GM12878 (cell line): ENCODE data around the gene FARS2. TPM values are rescaled to one million over a fixed set of nuclear protein-coding genes. Genes with fewer than 3 reads are reported as not detected.

ENCODE experiments used
- ASH2L ChIP-seq: fragments of 300-600, 200-600 bp; sonication (generic); IDR thresholded peaks from 2 replicates; pipeline ENCODE4 v1.6.1; 2017; ENCODE audit warnings: low read depth, mild to moderate bottlenecking, borderline replicate concordance
- BRCA1 ChIP-seq: IDR thresholded peaks from 2 replicates; pipeline ENCODE4 v1.6.1; 2011; ENCODE audit warnings: low read depth, low read length, improper control_type of control experiment
- CBFB ChIP-seq: IDR thresholded peaks from 2 replicates; pipeline ENCODE4 v1.6.1; 2016; ENCODE audit warnings: antibody characterized with exemption, low read depth
- CEBPZ ChIP-seq: fragments of 150-350 bp; IDR thresholded peaks from 2 replicates; pipeline ENCODE4 v1.6.1; 2016; ENCODE audit warnings: low read depth, low read length
- CHD2 ChIP-seq: IDR thresholded peaks from 2 replicates; pipeline ENCODE4 v1.6.1; 2011; ENCODE audit warnings: low read depth, low read length, improper control_type of control experiment, borderline replicate concordance
- CREM ChIP-seq: IDR thresholded peaks from 2 replicates; pipeline ENCODE4 v1.6.1; 2014; ENCODE audit warnings: antibody characterized with exemption, low read depth
- CUX1 ChIP-seq: IDR thresholded peaks from 2 replicates; pipeline ENCODE4 v1.6.1; 2012; ENCODE audit warnings: improper control_type of control experiment, low read depth, low read length; ENCODE audit not compliant: insufficient replicate concordance
- FOXK2 ChIP-seq: fragments of 450-650 bp; IDR thresholded peaks from 2 replicates; pipeline ENCODE4 v1.6.1; 2017; ENCODE audit warnings: mild to moderate bottlenecking, moderate library complexity
- HDAC6 ChIP-seq: fragments of 200-600 bp; sonication (generic); IDR thresholded peaks from one replicate; pipeline ENCODE4 v1.8.0; 2017; ENCODE audit warnings: antibody characterized with exemption; ENCODE audit not compliant: unreplicated experiment
- HDGF ChIP-seq: fragments of 450-650 bp; IDR thresholded peaks from 2 replicates; pipeline ENCODE4 v1.6.1; 2016; ENCODE audit warnings: antibody characterized with exemption
- MAX ChIP-seq: IDR thresholded peaks from 2 replicates; pipeline ENCODE4 v1.6.1; 2012; ENCODE audit warnings: low read depth, low read length, improper control_type of control experiment
- NFIC ChIP-seq: IDR thresholded peaks from 2 replicates; pipeline ENCODE4 v1.6.1; 2012; ENCODE audit warnings: low read depth, mild to moderate bottlenecking, inconsistent platforms, low read length, moderate library complexity
- NFXL1 ChIP-seq: fragments of 450-650 bp; IDR thresholded peaks from 2 replicates; pipeline ENCODE4 v1.6.1; 2017; ENCODE audit warnings: antibody characterized with exemption, mild to moderate bottlenecking, borderline replicate concordance
- NRF1 ChIP-seq: conservative IDR thresholded peaks from 2 replicates; pipeline ENCODE4 v1.6.1; 2011; ENCODE audit warnings: mild to moderate bottlenecking, low read depth, low read length, improper control_type of control experiment
- PAX8 ChIP-seq: fragments of 450-650 bp; IDR thresholded peaks from 2 replicates; pipeline ENCODE4 v1.6.1; 2017; ENCODE audit warnings: mild to moderate bottlenecking, moderate library complexity
- PBX3 ChIP-seq: IDR thresholded peaks from 2 replicates; pipeline ENCODE4 v1.6.1; 2011; ENCODE audit warnings: mild to moderate bottlenecking, low read depth, low read length, moderate library complexity; ENCODE audit not compliant: insufficient replicate concordance
- POU2F2 ChIP-seq: IDR thresholded peaks from 3 replicates; pipeline ENCODE4 v1.6.1; 2011; ENCODE audit warnings: low read depth, mild to moderate bottlenecking, low read length, borderline replicate concordance
- RUNX3 ChIP-seq: IDR thresholded peaks from 2 replicates; pipeline ENCODE4 v1.6.1; 2012; ENCODE audit warnings: low read length, inconsistent platforms
- SMARCA5 ChIP-seq: fragments of 450-650 bp; IDR thresholded peaks from 2 replicates; pipeline ENCODE4 v1.6.1; 2017; ENCODE audit warnings: mild to moderate bottlenecking
- STAT1 ChIP-seq: fragments of 450-650 bp; conservative IDR thresholded peaks from 2 replicates; pipeline ENCODE4 v1.6.1; 2014; ENCODE audit warnings: antibody characterized with exemption, mild to moderate bottlenecking
- SUZ12 ChIP-seq: fragments of 200-600 bp; sonication (generic); IDR thresholded peaks from one replicate; pipeline ENCODE4 v1.6.1; 2018; ENCODE audit warnings: antibody characterized with exemption, mild to moderate bottlenecking; ENCODE audit not compliant: unreplicated experiment
- USF2 ChIP-seq: IDR thresholded peaks from 2 replicates; pipeline ENCODE4 v1.6.1; 2011; ENCODE audit warnings: low read depth, low read length, improper control_type of control experiment, borderline replicate concordance
- polyA plus RNA-seq, 11 experiments: library from polyadenylated mRNA; depleted of rRNA in 4 of 11; unstranded in 6 of 11; stranded (reverse) in 5 of 11; fragments of >200 nt; fragmentation: Nextera tagmentation in 4 of 11; fragmentation: Illumina TruSeq in 1 of 11; extraction: Ambion mirVana in 4 of 11; extraction: Trizol in 1 of 11; gene quantifications; 1 replicate in 1 of 11; 2 replicates in 10 of 11; pipeline versions ENCODE4 v1.2.1 to v1.2.3, GENCODE V29; 2011 to 2016; ENCODE audit warnings: inconsistent platforms in 2 of 11, missing spikeins in 2 of 11, low read depth in 1 of 11
- total RNA-seq, 4 experiments: library from RNA; depleted of rRNA in 3 of 4; stranded (reverse); fragments of >200 nt in 3 of 4; fragmentation: Illumina TruSeq in 1 of 4; extraction: Trizol in 1 of 4; gene quantifications; 2 replicates each; pipeline versions ENCODE4 v1.2.1 to v1.2.3, GENCODE V29; 2013 to 2021

The FARS2 gene
- total and polyA plus RNA-seq, 10 of the 15 experiments (the other 5 are each of a cell fraction or from before 2014, with no cell fraction given): 16.8 to 46.7 (median 25.6) TPM

GRCh38 chr6:5567352-5567751, 306.0 kb downstream of the FARS2 start (continued):
- no peak for TF ChIP-seq SMARCA5
- peak; percentile 96 for TF ChIP-seq CBFB
- no peak for TF ChIP-seq PBX3
- peak; percentile 99 for TF ChIP-seq RUNX3
- TF ChIP-seq HDAC6: no peak
- TF ChIP-seq CHD2: no peak
- no peak for TF ChIP-seq ASH2L
- peak; percentile 80 for TF ChIP-seq NFIC
- 0 out of 3 replicates have a peak, but pooled peaks have one; percentile 51 for TF ChIP-seq POU2F2
- TF ChIP-seq USF2: no peak
- TF ChIP-seq CREM: peak; percentile 18; the same call in 1 of the 2 replicates
- TF ChIP-seq NFXL1: no peak
- TF ChIP-seq CUX1: no peak
- no peak for TF ChIP-seq FOXK2
- TF ChIP-seq STAT1: no peak
- TF ChIP-seq CEBPZ: no peak
- TF ChIP-seq BRCA1: no peak
- no peak for TF ChIP-seq NRF1
- no peak for TF ChIP-seq HDGF
- TF ChIP-seq PAX8: no peak
- TF ChIP-seq MAX: no peak
- TF ChIP-seq SUZ12: no peak
